ENCODE results near the gene WFIKKN1.
A peak's percentile ranks its signal among the peaks of the same experiment; 100 is the strongest.

DNA sequence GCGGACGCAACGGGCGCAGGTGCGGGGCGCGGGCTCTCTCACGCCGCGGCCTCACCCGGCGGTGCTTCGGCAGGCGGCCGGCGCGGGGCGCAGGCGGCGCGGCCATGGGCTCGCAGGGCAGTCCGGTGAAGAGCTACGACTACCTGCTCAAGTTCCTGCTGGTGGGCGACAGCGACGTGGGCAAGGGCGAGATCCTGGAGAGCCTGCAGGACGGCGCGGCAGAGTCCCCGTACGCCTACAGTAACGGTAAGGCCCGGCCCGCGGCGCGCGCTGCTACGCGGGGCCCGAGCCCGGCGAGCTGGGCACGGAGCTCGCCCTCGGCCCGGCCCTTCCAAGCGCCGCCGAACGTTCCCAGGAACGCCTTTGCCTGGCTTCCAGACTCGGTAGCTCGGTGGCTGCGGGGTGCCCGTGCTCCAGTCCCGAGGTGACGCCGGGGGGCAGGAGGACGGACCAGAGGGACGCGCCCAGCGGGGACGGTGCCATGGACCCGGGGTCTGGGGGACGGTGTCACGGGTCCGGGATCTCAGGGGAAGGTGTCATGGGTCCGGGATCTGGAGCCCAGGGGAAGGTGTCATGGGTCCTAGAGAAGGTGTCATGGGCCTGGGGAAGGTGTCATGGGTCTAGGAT is 40.5 kb upstream of the WFIKKN1 start:
- TF ChIP-seq, protein P1, sequence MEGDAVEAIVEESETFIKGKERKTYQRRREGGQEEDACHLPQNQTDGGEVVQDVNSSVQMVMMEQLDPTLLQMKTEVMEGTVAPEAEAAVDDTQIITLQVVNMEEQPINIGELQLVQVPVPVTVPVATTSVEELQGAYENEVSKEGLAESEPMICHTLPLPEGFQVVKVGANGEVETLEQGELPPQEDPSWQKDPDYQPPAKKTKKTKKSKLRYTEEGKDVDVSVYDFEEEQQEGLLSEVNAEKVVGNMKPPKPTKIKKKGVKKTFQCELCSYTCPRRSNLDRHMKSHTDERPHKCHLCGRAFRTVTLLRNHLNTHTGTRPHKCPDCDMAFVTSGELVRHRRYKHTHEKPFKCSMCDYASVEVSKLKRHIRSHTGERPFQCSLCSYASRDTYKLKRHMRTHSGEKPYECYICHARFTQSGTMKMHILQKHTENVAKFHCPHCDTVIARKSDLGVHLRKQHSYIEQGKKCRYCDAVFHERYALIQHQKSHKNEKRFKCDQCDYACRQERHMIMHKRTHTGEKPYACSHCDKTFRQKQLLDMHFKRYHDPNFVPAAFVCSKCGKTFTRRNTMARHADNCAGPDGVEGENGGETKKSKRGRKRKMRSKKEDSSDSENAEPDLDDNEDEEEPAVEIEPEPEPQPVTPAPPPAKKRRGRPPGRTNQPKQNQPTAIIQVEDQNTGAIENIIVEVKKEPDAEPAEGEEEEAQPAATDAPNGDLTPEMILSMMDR (IDR thresholded peaks at IDR 0.05): peak in 1 of 5 experiments; percentile 13
- peak; percentile 45 for TF ChIP-seq POLR2A (IDR thresholded peaks at IDR 0.05)
- peak in 2 of 3 donors; percentile 28 to 45 for TF ChIP-seq POLR2AphosphoS5 (IDR thresholded peaks at IDR 0.05)
- no peak for TF ChIP-seq EP300 (IDR thresholded peaks at IDR 0.05; ENCODE audit: low read depth)
